ENCODE results near the gene LRCOL1.

Gene LRCOL1

DNA sequence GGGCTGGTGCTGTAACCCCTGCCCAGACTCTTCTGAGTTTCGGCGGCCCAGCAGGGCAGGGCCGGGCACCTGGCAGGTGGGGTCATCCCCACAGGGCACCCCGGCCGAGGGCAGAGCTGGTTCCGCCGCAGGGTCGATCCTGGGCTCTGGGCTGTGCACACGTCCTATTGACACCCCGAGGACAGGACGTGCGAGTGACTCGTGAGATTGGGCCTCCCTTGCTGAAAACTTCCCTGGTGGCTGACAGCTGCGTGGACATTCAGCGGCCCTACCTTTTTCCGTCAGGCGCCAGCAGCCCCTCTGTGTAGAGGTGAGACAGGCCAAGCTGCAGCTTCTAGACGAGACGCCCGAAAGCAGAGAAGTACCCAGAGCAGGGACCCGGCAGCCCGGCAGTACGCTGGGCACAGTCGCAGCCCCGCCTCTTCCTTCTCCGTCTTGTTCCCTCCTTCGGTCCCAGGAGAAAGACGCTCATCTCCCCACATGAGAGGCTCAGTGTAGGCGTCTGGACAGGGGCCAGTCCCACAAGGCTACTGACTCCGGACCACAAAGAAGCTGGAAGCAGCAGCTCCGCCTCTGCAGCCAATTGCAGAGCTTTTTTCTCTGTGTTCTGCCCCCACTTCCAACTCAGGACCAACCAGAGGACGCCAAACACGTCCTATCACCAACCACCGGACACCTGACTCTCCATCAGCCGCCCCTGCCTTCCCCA, at the start of gene LRCOL1:
TSS of gene LRCOL1 (minus strand) at position 532 of the 709 bp plus-strand sequence. CDS start 4,331 bp downstream, outside the sequence.
- peaks cover 0 to 4% of the 10 kb centered on the region in 2 donors for H3K9me3 ChIP-seq (ENCODE audit: control insufficient read depth in 2 of 2, low read length in 2 of 2)
- H3K4me1 ChIP-seq (ENCODE audit: control insufficient read depth in 2 of 2, insufficient read depth in 2 of 2, low read length in 2 of 2): no peaks in the 10 kb centered on the region
- no peak within 1 kb of the TSS for H3K9ac ChIP-seq (ENCODE audit: low read depth in 1 of 2, low read length in 2 of 2)
- H3K36me3 ChIP-seq (ENCODE audit: control insufficient read depth in 2 of 2, insufficient read depth in 2 of 2, low read length in 2 of 2): no peaks in the 10 kb centered on the region
- H3K27ac ChIP-seq (ENCODE audit: low read depth in 2 of 2, low read length in 2 of 2): no peak within 1 kb of the TSS
- H3K4me3 ChIP-seq (ENCODE audit: low read length in 2 of 2): no peak within 1 kb of the TSS
- H3K27me3 ChIP-seq (ENCODE audit: control insufficient read depth in 2 of 2, insufficient read depth in 2 of 2, low read length in 2 of 2): peaks cover 23 to 25% of the 10 kb centered on the region in 2 donors

DNA sequence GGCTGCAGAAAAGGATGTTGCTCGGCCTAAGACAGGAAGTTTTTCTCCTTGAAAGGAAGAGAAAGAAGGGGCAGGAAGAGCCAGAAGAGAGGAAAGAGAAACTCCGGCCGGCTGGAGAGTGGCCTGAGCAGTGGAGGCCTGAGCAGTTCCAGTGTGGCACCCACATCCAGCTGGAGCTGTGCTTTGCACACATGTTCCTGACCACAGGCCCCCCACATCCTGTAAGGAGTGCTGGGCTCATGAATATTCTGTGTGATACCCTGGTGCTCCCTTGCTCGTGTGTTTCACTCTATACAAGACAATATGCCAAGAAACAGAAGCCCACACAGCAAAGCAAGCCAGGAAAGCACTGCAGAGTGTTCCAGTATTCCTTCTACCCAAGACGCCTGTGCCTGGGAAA, 49.7 kb upstream of the LRCOL1 start:
- Histone ChIP-seq H3K4me3 (ENCODE audit: low read length in 2 of 2) (no peak overlapping the region), H3K4me1 (ENCODE audit: control insufficient read depth in 2 of 2, insufficient read depth in 2 of 2, low read length in 2 of 2) (no peaks in the 10 kb centered on the region), H3K27me3 (ENCODE audit: control insufficient read depth in 2 of 2, insufficient read depth in 2 of 2, low read length in 2 of 2) (no peaks in the 10 kb centered on the region), H3K9ac (ENCODE audit: low read depth in 1 of 2, low read length in 2 of 2) (no peak overlapping the region), H3K36me3 (ENCODE audit: control insufficient read depth in 2 of 2, insufficient read depth in 2 of 2, low read length in 2 of 2) (peaks cover 66 to 80% of the 10 kb centered on the region in 2 donors), H3K27ac (ENCODE audit: low read depth in 2 of 2, low read length in 2 of 2) (no peak overlapping the region), H3K9me3 (ENCODE audit: control insufficient read depth in 2 of 2, low read length in 2 of 2) (no peaks in the 10 kb centered on the region)

DNA sequence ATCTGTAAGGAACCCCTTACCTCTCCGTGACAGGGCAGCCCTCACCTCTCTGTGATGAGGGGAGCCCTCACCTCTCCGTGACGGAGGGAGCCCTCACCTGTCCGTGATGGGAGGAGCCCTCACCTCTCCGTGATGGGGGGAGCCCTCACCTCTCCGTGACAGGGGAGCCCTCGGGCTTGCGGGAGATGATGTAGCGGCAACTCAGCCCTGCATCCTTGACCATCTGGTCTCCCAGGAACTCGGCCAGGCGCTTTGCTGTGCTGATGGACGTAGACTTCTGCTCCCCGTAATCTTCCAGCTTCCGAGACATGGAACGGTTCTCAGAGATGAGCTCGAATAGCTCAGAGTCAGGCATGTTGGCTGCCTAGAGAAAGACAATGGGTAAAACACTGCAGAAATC, 48.8 kb upstream of the LRCOL1 start:
- Histone ChIP-seq H3K9ac (ENCODE audit: low read depth in 1 of 2, low read length in 2 of 2) (no peak overlapping the region), H3K9me3 (ENCODE audit: control insufficient read depth in 2 of 2, low read length in 2 of 2) (no peaks in the 10 kb centered on the region), H3K27me3 (ENCODE audit: control insufficient read depth in 2 of 2, insufficient read depth in 2 of 2, low read length in 2 of 2) (no peaks in the 10 kb centered on the region), H3K4me3 (ENCODE audit: low read length in 2 of 2) (no peak overlapping the region), H3K4me1 (ENCODE audit: control insufficient read depth in 2 of 2, insufficient read depth in 2 of 2, low read length in 2 of 2) (no peaks in the 10 kb centered on the region), H3K36me3 (ENCODE audit: control insufficient read depth in 2 of 2, insufficient read depth in 2 of 2, low read length in 2 of 2) (peaks cover 63 to 80% of the 10 kb centered on the region in 2 donors), H3K27ac (ENCODE audit: low read depth in 2 of 2, low read length in 2 of 2) (no peak overlapping the region)

DNA sequence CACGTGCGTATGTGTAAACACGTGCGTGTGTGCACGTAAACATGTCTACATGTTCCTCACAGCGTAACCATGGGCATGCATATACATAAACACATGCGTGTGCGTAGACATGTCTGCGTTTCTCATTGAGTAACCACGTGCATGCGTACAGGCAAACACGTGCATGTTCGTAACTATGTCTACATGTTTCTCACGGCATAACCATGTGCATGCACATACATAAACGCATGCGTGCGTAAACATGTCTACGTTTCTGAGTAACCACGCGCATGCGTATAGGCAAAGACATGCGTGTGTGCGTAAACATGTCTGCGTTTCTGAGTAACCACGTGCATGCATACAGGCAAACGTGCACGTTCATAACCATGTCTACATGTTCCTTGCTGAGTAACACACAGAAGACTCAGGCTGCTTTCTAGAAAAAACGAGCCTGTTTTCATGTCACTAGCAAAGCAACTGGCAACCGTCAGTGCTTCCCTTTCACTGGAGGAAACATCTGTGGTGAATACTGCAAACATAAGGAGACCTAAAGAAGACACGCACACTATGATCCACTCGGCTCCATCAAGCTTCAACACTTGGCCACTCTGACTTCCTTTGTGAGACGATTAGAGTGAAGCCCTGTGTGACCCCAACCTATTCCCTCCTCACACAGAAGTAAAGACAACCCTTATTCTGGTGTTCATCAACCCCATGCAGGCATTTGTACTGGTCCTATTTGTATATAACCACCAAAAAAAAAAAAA, 47.9 kb upstream of the LRCOL1 start:
- no peaks in the 10 kb centered on the region for H3K27me3 ChIP-seq (ENCODE audit: control insufficient read depth in 2 of 2, insufficient read depth in 2 of 2, low read length in 2 of 2)
- no peak overlapping the region for H3K27ac ChIP-seq (ENCODE audit: low read depth in 2 of 2, low read length in 2 of 2)
- no peaks in the 10 kb centered on the region for H3K4me1 ChIP-seq (ENCODE audit: control insufficient read depth in 2 of 2, insufficient read depth in 2 of 2, low read length in 2 of 2)
- H3K4me3 ChIP-seq (ENCODE audit: low read length in 2 of 2): no peak overlapping the region
- no peaks in the 10 kb centered on the region for H3K9me3 ChIP-seq (ENCODE audit: control insufficient read depth in 2 of 2, low read length in 2 of 2)
- peaks cover 56 to 79% of the 10 kb centered on the region in 2 donors for H3K36me3 ChIP-seq (ENCODE audit: control insufficient read depth in 2 of 2, insufficient read depth in 2 of 2, low read length in 2 of 2)
- no peak overlapping the region for H3K9ac ChIP-seq (ENCODE audit: low read depth in 1 of 2, low read length in 2 of 2)

GRCh38 chr12:132657004-132657727, 46.8 kb upstream of the LRCOL1 start:
- H3K9ac ChIP-seq (ENCODE audit: low read depth in 1 of 2, low read length in 2 of 2): no peak overlapping the region
- H3K36me3 ChIP-seq (ENCODE audit: control insufficient read depth in 2 of 2, insufficient read depth in 2 of 2, low read length in 2 of 2): peaks cover 48 to 73% of the 10 kb centered on the region in 2 donors
- no peak overlapping the region for H3K4me3 ChIP-seq (ENCODE audit: low read length in 2 of 2)
- no peaks in the 10 kb centered on the region for H3K9me3 ChIP-seq (ENCODE audit: control insufficient read depth in 2 of 2, low read length in 2 of 2)
- no peaks in the 10 kb centered on the region for H3K4me1 ChIP-seq (ENCODE audit: control insufficient read depth in 2 of 2, insufficient read depth in 2 of 2, low read length in 2 of 2)
- H3K27me3 ChIP-seq (ENCODE audit: control insufficient read depth in 2 of 2, insufficient read depth in 2 of 2, low read length in 2 of 2): no peaks in the 10 kb centered on the region
- no peak overlapping the region for H3K27ac ChIP-seq (ENCODE audit: low read depth in 2 of 2, low read length in 2 of 2)

- Histone ChIP-seq H3K36me3 (ENCODE audit: control insufficient read depth in 2 of 2, insufficient read depth in 2 of 2, low read length in 2 of 2) (peaks cover 33 to 61% of the 10 kb centered on the region in 2 donors), H3K27me3 (ENCODE audit: control insufficient read depth in 2 of 2, insufficient read depth in 2 of 2, low read length in 2 of 2) (no peaks in the 10 kb centered on the region), H3K27ac (ENCODE audit: low read depth in 2 of 2, low read length in 2 of 2) (no peak overlapping the region), H3K4me3 (ENCODE audit: low read length in 2 of 2) (no peak overlapping the region), H3K9me3 (ENCODE audit: control insufficient read depth in 2 of 2, low read length in 2 of 2) (no peaks in the 10 kb centered on the region), H3K9ac (ENCODE audit: low read depth in 1 of 2, low read length in 2 of 2) (no peak overlapping the region), H3K4me1 (ENCODE audit: control insufficient read depth in 2 of 2, insufficient read depth in 2 of 2, low read length in 2 of 2) (peaks cover 4 to 14% of the 10 kb centered on the region in 2 donors)
Measured at GRCh38 chr12:132653567-132654290, 43.3 kb upstream of the LRCOL1 start.

DNA sequence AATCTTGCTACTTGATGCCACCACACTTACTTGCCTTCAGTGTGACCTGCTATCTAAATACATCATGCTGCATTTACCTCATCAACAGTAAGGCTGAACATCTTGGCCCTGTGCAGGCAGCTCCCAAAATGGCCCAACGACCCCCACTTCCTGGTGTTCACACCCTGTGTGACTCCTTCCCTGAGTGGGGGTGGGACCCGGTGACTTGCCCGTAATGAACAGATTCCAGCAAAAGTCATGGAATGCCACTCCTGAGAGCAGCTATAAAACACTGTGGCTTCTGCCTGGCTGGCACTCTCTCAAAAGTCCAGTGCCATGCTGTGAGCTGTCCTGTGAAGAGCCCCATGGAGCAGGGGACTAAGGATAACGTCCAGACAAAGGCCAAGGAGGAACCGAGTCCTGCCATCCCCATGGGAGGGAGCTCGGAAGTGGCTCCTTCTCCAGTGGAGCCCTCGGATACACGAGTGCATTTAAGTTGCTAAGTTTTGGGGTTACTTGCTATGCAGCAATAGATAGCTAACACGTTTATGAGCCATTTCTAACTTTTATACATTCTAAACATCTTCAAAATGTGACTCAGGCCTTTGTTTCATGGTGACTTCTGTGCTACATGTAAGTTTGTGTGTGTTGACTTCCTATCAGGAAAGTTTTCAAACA, 41.2 kb upstream of the LRCOL1 start:
- H3K9ac ChIP-seq (ENCODE audit: low read depth in 1 of 2, low read length in 2 of 2): no peak overlapping the region
- peaks cover 4 to 19% of the 10 kb centered on the region in 2 donors for H3K4me1 ChIP-seq (ENCODE audit: control insufficient read depth in 2 of 2, insufficient read depth in 2 of 2, low read length in 2 of 2)
- H3K4me3 ChIP-seq (ENCODE audit: low read length in 2 of 2): no peak overlapping the region
- no peaks in the 10 kb centered on the region for H3K27me3 ChIP-seq (ENCODE audit: control insufficient read depth in 2 of 2, insufficient read depth in 2 of 2, low read length in 2 of 2)
- peaks cover 28 to 53% of the 10 kb centered on the region in 2 donors for H3K36me3 ChIP-seq (ENCODE audit: control insufficient read depth in 2 of 2, insufficient read depth in 2 of 2, low read length in 2 of 2)
- no peak overlapping the region for H3K27ac ChIP-seq (ENCODE audit: low read depth in 2 of 2, low read length in 2 of 2)
- no peaks in the 10 kb centered on the region for H3K9me3 ChIP-seq (ENCODE audit: control insufficient read depth in 2 of 2, low read length in 2 of 2)

DNA sequence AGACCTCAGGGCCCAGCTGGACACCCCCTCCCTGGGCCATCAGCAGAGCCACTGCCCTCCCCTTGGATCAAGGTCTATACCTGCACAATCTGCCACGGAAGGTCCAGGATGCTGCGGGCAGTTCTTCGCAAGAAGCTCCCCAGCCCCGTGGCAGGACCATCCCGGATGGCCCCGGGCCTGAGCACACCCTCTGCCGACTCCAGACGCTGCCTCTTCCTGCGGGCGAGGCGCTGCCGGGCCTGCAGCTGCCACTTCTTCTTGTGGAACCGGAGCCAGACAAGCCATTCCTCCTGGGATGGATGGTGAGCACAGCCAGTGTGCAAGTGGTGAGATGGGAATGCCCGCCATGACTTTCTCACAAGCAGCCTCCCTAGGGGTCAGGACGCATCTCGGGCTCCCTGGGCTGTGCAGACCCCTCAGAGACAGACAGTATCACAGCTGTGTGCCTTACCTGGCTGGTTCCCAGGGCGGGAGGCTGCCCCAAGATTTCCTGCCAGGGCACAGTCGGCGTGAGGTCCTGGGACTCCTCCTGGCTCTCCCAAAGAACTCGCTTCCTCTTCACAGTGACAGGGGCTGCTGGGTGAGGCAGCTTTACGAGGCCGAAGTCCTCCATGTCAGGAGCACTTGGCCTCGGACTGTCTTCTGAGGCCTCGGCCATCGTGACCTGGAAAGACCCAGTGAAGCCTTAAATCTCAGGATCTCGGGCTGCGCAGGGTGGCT, 39.0 kb upstream of the LRCOL1 start:
- Histone ChIP-seq H3K9ac (ENCODE audit: low read depth in 1 of 2, low read length in 2 of 2) (peak overlapping the region in 1 of 2 donors; percentile 19), H3K36me3 (ENCODE audit: control insufficient read depth in 2 of 2, insufficient read depth in 2 of 2, low read length in 2 of 2) (peaks cover 32 to 47% of the 10 kb centered on the region in 2 donors), H3K4me1 (ENCODE audit: control insufficient read depth in 2 of 2, insufficient read depth in 2 of 2, low read length in 2 of 2) (peaks cover 4 to 19% of the 10 kb centered on the region in 2 donors), H3K4me3 (ENCODE audit: low read length in 2 of 2) (peak overlapping the region in 1 of 2 donors; percentile 40), H3K9me3 (ENCODE audit: control insufficient read depth in 2 of 2, low read length in 2 of 2) (no peaks in the 10 kb centered on the region), H3K27me3 (ENCODE audit: control insufficient read depth in 2 of 2, insufficient read depth in 2 of 2, low read length in 2 of 2) (no peaks in the 10 kb centered on the region), H3K27ac (ENCODE audit: low read depth in 2 of 2, low read length in 2 of 2) (peak overlapping the region; percentile 67 to 68)
